Ascending aorta (tissue), 2 donors: ENCODE measurements around the gene AGR3. TPM values are rescaled to one million over a fixed set of nuclear protein-coding genes. Genes with fewer than 3 reads are reported as not detected.

Experiments
- DNase-seq, 2 donors: peaks; one replicate each; pipeline ENCODE4 v3.0.0-alpha.2; 2019; ENCODE audit warnings: low spot score in 2 of 2
- H3K27ac ChIP-seq, 2 donors: fragments of 200-600 bp; sonication (generic); one replicate each; pipeline ENCODE4 v1.5.1; 2016 to 2017; ENCODE audit warnings: mild to moderate bottlenecking in 1 of 2
- H3K27me3 ChIP-seq: fragments of 200-600 bp; sonication (generic); one replicate; pipeline ENCODE4 v1.5.1; 2017
- H3K36me3 ChIP-seq, 2 donors: fragments of 200-600 bp; sonication (generic); one replicate each; pipeline ENCODE4 v1.5.1; 2016
- H3K4me1 ChIP-seq, 2 donors: fragments of 200-600 bp; sonication (generic); one replicate each; pipeline ENCODE4 v1.5.1; 2016 to 2017; ENCODE audit warnings: mild to moderate bottlenecking in 1 of 2
- H3K4me3 ChIP-seq, 2 donors: fragments of 200-600 bp; sonication (generic); one replicate each; pipeline ENCODE4 v1.5.1; 2016 to 2017; ENCODE audit warnings: mild to moderate bottlenecking in 1 of 2
- H3K9me3 ChIP-seq, 2 donors: fragments of 200-600 bp; sonication (generic); one replicate each; pipeline ENCODE4 v1.5.1; 2016
- intact Hi-C: fragments of 100-400 bp; cut with DNase I; formaldehyde crosslinking; loops from one replicate; pipeline ENCODE4 v1.15.1; 2023
- total RNA-seq: library from RNA; depleted of rRNA; stranded (reverse); fragments of >200 nt; gene quantifications from one replicate; pipeline ENCODE4 v1.1.0, GENCODE V29; 2016
- TF ChIP-seq, protein P1 (sequence below), 3 experiments: fragments of 200-600 bp in 2 of 3; fragments of 450-650 bp in 1 of 3; sonication (generic) in 2 of 3; IDR thresholded peaks; one replicate each; pipeline ENCODE4 v1.5.1; 2016 to 2019; ENCODE audit warnings: antibody characterized with exemption in 3 of 3, mild to moderate bottlenecking in 1 of 3, moderate library complexity in 1 of 3

The AGR3 gene
- total RNA-seq, 1 donor from 2014 or later: not detected

DNA sequence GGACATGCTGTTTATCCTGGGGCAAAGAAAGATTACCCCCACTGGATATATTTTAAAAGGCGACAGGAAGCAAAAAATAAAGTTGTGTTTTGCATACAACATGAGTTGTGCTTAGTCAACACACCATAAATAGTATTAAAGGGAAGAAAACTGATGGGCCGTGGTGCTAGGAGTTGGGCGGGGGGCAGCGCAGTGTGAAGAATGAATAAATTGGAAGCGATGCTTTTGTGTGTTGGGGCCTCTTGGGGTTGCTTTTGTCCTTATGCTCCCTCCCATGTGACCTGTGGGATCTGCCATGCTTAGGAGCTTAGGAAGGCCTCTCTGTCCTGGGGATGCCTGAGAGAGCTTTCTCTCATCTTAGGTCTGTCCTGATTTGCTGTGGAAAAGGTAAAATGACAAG, 35.0 kb upstream of the AGR3 start:
- no peaks in the 10 kb centered on the region for H3K36me3 ChIP-seq

DNA sequence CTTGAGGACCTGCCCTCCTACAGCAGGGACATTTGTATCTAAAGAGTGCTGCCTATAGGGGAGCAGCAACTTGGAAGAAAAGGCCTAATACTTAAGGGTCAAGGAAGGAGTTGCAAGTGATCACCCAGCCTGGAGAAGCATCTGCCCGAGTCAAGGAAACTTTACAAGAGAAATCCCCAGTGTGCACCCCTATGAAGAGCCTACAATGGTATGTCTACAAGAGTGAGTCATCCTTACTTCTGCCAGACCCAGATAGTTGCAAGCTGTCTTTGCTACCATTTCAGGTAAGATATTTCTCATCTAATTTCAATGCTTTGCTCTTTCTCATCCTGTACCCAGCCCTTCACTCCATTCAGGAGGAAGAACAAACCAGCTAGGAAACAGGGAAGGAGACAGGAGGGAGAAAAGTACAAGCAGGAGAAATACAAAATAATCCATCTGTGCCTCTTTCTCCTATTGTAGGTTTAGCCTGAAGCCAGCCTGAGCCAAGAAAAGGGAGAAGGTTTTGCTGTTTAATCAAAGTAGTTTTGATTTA, 34.4 kb upstream of the AGR3 start:
- Histone ChIP-seq H3K4me1 (no peaks in the 10 kb centered on the region), H3K27me3 (no peaks in the 10 kb centered on the region), H3K36me3 (no peaks in the 10 kb centered on the region), H3K9me3 (no peaks in the 10 kb centered on the region), H3K4me3 (no peak overlapping the region), H3K27ac (no peak overlapping the region)
- intact Hi-C loops: no loop called here
- no peak for DNase-seq
- TF ChIP-seq, protein P1, sequence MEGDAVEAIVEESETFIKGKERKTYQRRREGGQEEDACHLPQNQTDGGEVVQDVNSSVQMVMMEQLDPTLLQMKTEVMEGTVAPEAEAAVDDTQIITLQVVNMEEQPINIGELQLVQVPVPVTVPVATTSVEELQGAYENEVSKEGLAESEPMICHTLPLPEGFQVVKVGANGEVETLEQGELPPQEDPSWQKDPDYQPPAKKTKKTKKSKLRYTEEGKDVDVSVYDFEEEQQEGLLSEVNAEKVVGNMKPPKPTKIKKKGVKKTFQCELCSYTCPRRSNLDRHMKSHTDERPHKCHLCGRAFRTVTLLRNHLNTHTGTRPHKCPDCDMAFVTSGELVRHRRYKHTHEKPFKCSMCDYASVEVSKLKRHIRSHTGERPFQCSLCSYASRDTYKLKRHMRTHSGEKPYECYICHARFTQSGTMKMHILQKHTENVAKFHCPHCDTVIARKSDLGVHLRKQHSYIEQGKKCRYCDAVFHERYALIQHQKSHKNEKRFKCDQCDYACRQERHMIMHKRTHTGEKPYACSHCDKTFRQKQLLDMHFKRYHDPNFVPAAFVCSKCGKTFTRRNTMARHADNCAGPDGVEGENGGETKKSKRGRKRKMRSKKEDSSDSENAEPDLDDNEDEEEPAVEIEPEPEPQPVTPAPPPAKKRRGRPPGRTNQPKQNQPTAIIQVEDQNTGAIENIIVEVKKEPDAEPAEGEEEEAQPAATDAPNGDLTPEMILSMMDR (IDR thresholded peaks at IDR 0.05): no peak

More for the DNA sequence above, 35.0 kb upstream of the AGR3 start:
- Histone ChIP-seq H3K27ac (no peak overlapping the region), H3K27me3 (no peaks in the 10 kb centered on the region), H3K4me3 (no peak overlapping the region), H3K4me1 (no peaks in the 10 kb centered on the region), H3K9me3 (no peaks in the 10 kb centered on the region)
- TF ChIP-seq, protein P1 (IDR thresholded peaks at IDR 0.05): no peak
- DNase-seq: no peak
- intact Hi-C loops: no loop called here

DNA sequence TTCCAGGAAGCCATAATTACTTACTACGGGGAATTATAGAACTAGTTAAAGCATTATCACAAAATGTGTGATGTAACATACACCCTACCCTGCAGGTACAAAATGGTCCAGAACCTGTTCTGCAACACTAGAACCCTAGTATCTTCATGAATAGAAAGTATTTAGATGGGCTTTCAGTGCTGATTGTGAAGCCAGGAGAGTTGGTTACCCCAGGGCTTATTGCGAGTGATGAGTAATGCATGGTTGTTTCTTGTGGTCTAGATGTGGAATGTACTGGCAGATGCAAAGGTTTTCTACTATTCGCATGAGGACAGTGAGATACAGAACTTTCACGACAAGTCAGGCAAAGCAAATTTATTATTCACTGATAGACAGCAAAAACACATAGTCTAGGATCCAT, 33.6 kb upstream of the AGR3 start:
- Histone ChIP-seq H3K4me1 (no peaks in the 10 kb centered on the region), H3K4me3 (no peak overlapping the region), H3K27ac (no peak overlapping the region), H3K27me3 (no peaks in the 10 kb centered on the region), H3K36me3 (no peaks in the 10 kb centered on the region), H3K9me3 (no peaks in the 10 kb centered on the region)
- intact Hi-C loops: no loop called here
- TF ChIP-seq, protein P1 (IDR thresholded peaks at IDR 0.05): no peak
- DNase-seq: no peak

DNA sequence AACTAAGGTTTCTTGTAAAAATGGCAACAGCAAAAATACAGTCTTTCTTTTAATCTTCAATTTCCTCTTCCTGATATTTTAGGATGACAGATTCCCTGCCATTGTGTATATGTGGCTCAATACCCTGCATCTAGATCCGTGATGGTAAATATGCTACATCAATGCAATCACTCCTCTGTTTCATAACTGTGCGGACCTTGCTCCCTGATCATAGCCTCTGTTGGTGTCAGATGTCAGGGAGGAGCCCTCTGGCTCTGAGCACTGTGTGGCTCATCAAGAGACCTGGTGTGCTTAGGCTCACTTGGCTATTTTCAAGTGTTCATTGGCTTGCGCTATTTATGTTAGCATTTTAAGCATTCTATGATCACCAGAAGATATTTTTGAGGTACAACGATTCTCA, 33.0 kb upstream of the AGR3 start:
- H3K27me3 ChIP-seq: no peaks in the 10 kb centered on the region
- H3K9me3 ChIP-seq: no peaks in the 10 kb centered on the region
- no peak for DNase-seq
- no peaks in the 10 kb centered on the region for H3K36me3 ChIP-seq
- H3K4me1 ChIP-seq: no peaks in the 10 kb centered on the region
- no peak overlapping the region for H3K27ac ChIP-seq
- no peak overlapping the region for H3K4me3 ChIP-seq
- TF ChIP-seq, protein P1 (IDR thresholded peaks at IDR 0.05): no peak
- intact Hi-C loops: no loop called here

DNA sequence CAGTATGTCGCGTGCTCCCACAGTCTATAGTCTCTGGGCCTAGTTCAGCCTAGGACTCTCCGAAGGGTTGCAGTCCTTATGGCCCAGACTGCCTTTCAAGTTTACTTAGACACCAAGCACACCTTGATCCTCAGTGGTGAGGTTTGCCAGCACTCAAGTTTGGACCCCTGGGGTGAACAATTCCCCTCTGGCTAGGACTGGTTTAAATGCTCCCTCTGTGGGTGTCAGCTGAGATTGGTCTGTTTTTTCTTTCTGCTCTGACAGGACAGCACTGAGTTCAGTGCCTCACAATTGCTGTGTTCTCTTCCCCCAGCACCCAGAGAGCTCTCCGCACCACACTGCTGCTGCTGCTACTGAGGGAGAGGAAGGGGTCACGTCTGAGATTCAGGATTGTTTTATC, 31.9 kb upstream of the AGR3 start:
- intact Hi-C loops: no loop called here
- Histone ChIP-seq H3K9me3 (no peaks in the 10 kb centered on the region), H3K27ac (no peak overlapping the region), H3K36me3 (no peaks in the 10 kb centered on the region), H3K27me3 (no peaks in the 10 kb centered on the region), H3K4me1 (no peaks in the 10 kb centered on the region), H3K4me3 (no peak overlapping the region)
- no peak for DNase-seq
- TF ChIP-seq, protein P1 (IDR thresholded peaks at IDR 0.05): no peak

DNA sequence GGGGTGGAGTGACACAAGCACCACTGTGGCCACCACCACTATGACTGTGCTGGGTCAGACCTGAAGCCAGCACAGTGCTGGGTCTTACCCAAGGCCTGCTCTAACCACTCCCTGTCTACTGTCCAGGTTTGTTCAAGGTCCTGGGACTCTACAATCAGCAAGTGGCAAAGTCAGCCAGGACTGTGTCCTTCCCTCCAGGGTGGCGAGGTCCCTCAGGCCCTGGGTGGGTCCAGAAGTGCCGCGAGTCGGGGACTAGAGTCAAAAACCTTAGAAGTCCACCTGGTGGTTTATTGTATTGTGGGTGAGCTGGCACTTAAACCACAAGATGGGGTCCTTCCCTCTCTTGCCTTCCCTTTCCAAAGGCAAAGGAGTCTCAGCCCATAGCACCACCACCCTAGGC, 30.8 kb upstream of the AGR3 start:
- no peaks in the 10 kb centered on the region for H3K36me3 ChIP-seq
- intact Hi-C loops: no loop called here
- no peak overlapping the region for H3K4me3 ChIP-seq
- no peak for DNase-seq
- TF ChIP-seq, protein P1 (IDR thresholded peaks at IDR 0.05): no peak
- H3K4me1 ChIP-seq: no peaks in the 10 kb centered on the region
- H3K27ac ChIP-seq: no peak overlapping the region
- H3K9me3 ChIP-seq: no peaks in the 10 kb centered on the region
- no peaks in the 10 kb centered on the region for H3K27me3 ChIP-seq
